Measurements from ENCODE around the gene ORM1.

The ORM1 gene

DNA sequence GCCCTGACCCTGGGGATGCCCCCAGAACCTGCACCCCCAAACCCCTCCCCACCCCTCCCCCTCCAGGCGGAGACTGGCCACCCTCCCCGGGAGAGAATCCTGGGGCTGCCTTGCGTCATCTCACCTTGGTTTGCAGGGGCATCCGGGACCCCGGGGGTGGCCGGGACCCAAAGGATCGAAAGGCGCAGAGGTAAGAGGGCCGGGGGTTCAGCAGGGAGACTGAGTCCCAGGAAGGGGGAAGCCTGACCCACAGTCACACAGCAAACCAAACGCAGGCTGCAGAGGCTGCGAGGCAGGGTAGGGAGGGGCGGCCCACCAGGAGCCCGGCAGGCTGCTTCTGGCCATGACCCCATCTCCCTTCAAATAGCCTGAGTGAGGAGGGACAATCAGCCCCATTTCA lies 33.8 kb upstream of the ORM1 start:
- H3K4me3 ChIP-seq (ENCODE audit: low read depth in 1 of 2, low read length in 2 of 2), result no peak overlapping the region
- H3K9me3 ChIP-seq (ENCODE audit: low read length), result no peaks in the 10 kb centered on the region
- H3K27me3 ChIP-seq (ENCODE audit: control insufficient read depth in 1 of 2, insufficient read depth in 2 of 2, low read length in 2 of 2), result no peaks in the 10 kb centered on the region
- no peak overlapping the region for H3K27ac ChIP-seq (ENCODE audit: low read depth, low read length)
- no peak overlapping the region for H3K9ac ChIP-seq (ENCODE audit: low read length)
- no peaks in the 10 kb centered on the region for H3K4me1 ChIP-seq (ENCODE audit: insufficient read depth, low read length)
- peaks cover 5% of the 10 kb centered on the region for H3K36me3 ChIP-seq (ENCODE audit: insufficient read depth, low read length)

DNA sequence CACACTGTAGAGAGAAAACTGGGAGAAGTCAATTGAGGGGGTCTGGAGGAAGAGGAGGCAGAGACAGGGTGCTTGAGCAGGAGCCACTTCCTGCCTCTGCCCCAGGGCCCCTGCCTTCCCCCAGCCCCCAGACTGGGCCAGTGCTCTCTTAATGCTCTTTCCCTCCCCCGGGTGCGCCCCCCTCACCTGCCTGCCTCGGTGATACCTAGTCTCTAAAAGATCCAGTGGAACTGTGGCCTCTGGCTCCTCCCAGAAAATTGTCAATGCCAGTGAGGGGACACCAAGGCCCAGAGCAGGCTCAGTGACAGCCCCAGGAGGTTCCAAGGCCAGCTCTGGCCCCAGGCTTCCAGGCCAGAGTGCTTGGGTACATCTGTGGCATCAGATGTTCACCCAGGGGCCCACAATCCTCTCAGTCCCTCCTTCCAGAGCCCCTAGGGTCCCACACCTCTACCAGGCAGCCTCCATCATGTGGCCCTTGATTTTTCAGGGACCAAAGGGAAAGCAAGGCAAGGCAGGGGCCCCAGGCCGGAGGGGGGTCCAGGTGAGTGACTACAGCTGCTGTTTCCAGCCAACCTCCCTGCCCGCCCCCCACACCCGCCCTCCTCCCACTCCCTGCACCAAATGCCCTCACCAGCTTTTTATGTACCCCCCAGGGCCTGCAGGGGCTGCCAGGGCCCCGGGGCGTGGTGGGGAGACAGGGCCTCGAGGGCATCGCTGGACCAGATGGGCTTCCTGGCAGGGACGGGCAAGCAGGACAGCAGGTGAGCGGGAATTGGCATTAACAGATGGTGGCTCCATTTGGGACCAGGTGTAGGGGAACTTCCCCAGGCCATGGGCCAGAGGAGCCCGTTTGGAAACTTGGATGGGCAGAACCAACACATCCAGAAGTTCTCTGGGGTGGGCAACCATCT lies 33.1 kb upstream of the ORM1 start:
- peaks cover 9% of the 10 kb centered on the region for H3K36me3 ChIP-seq (ENCODE audit: insufficient read depth, low read length)
- no peaks in the 10 kb centered on the region for H3K9me3 ChIP-seq (ENCODE audit: low read length)
- no peak overlapping the region for H3K9ac ChIP-seq (ENCODE audit: low read length)
- no peaks in the 10 kb centered on the region for H3K27me3 ChIP-seq (ENCODE audit: control insufficient read depth in 1 of 2, insufficient read depth in 2 of 2, low read length in 2 of 2)
- H3K27ac ChIP-seq (ENCODE audit: low read depth, low read length), result no peak overlapping the region
- no peaks in the 10 kb centered on the region for H3K4me1 ChIP-seq (ENCODE audit: insufficient read depth, low read length)
- H3K4me3 ChIP-seq (ENCODE audit: low read depth in 1 of 2, low read length in 2 of 2), result no peak overlapping the region

GRCh38 chr9:114290561-114290986 lies 32.3 kb upstream of the ORM1 start:
- peaks cover 12% of the 10 kb centered on the region for H3K36me3 ChIP-seq (ENCODE audit: insufficient read depth, low read length)
- H3K9me3 ChIP-seq (ENCODE audit: low read length), result no peaks in the 10 kb centered on the region
- no peaks in the 10 kb centered on the region for H3K27me3 ChIP-seq (ENCODE audit: control insufficient read depth in 1 of 2, insufficient read depth in 2 of 2, low read length in 2 of 2)
- no peak overlapping the region for H3K9ac ChIP-seq (ENCODE audit: low read length)
- H3K4me1 ChIP-seq (ENCODE audit: insufficient read depth, low read length), result no peaks in the 10 kb centered on the region
- no peak overlapping the region for H3K27ac ChIP-seq (ENCODE audit: low read depth, low read length)
- no peak overlapping the region for H3K4me3 ChIP-seq (ENCODE audit: low read depth in 1 of 2, low read length in 2 of 2)

- no peaks in the 10 kb centered on the region for H3K27me3 ChIP-seq (ENCODE audit: control insufficient read depth in 1 of 2, insufficient read depth in 2 of 2, low read length in 2 of 2)
- H3K4me1 ChIP-seq (ENCODE audit: insufficient read depth, low read length), result no peaks in the 10 kb centered on the region
- no peak overlapping the region for H3K9ac ChIP-seq (ENCODE audit: low read length)
- H3K4me3 ChIP-seq (ENCODE audit: low read depth in 1 of 2, low read length in 2 of 2), result no peak overlapping the region
- peaks cover 12% of the 10 kb centered on the region for H3K36me3 ChIP-seq (ENCODE audit: insufficient read depth, low read length)
- no peaks in the 10 kb centered on the region for H3K9me3 ChIP-seq (ENCODE audit: low read length)
- no peak overlapping the region for H3K27ac ChIP-seq (ENCODE audit: low read depth, low read length)
Measured at GRCh38 chr9:114291064-114291474, 31.8 kb upstream of the ORM1 start.

DNA sequence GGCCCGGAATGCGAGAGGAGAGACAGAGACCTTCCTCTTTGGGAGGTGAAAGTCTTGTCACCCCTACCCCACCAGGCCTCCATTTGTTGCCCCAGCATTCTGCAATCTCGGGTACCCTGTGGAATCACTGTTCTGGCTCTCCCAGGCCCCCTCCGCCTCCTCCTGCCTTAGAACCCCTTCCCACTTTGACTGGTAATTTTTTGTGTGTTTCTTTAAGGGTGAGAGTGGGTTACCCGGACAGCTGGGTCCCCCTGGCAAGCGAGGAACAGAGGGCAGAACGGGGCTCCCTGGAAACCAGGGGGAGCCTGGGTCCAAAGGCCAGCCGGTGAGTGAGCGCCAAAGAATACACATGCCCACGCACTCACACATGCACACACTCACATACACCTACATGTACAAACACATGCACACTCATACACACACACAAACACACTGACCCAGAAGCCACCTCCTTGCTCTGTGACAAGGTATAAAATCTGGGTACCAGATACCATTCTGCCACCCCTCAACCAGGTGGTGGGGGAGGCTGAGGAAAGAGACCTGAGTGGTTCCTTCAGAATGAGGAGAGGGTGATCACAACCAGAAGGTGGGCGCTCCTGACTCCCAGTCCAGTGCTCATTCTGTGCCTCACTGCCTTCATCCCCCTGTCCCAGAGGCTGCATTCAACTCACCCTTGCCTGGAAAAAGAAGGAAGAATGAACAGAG lies 30.9 kb upstream of the ORM1 start:
- Histone ChIP-seq H3K4me3 (ENCODE audit: low read depth in 1 of 2, low read length in 2 of 2) (no peak overlapping the region), H3K9me3 (ENCODE audit: low read length) (no peaks in the 10 kb centered on the region), H3K9ac (ENCODE audit: low read length) (no peak overlapping the region), H3K27ac (ENCODE audit: low read depth, low read length) (no peak overlapping the region), H3K27me3 (ENCODE audit: control insufficient read depth in 1 of 2, insufficient read depth in 2 of 2, low read length in 2 of 2) (no peaks in the 10 kb centered on the region), H3K4me1 (ENCODE audit: insufficient read depth, low read length) (no peaks in the 10 kb centered on the region), H3K36me3 (ENCODE audit: insufficient read depth, low read length) (peaks cover 12% of the 10 kb centered on the region)

- Histone ChIP-seq H3K27ac (ENCODE audit: low read depth, low read length) (no peak overlapping the region), H3K9me3 (ENCODE audit: low read length) (no peaks in the 10 kb centered on the region), H3K9ac (ENCODE audit: low read length) (no peak overlapping the region), H3K4me1 (ENCODE audit: insufficient read depth, low read length) (no peaks in the 10 kb centered on the region), H3K4me3 (ENCODE audit: low read depth in 1 of 2, low read length in 2 of 2) (no peak overlapping the region), H3K36me3 (ENCODE audit: insufficient read depth, low read length) (peaks cover 12% of the 10 kb centered on the region), H3K27me3 (ENCODE audit: control insufficient read depth in 1 of 2, insufficient read depth in 2 of 2, low read length in 2 of 2) (no peaks in the 10 kb centered on the region)
Measured at GRCh38 chr9:114294664-114295063, 28.2 kb upstream of the ORM1 start.

DNA sequence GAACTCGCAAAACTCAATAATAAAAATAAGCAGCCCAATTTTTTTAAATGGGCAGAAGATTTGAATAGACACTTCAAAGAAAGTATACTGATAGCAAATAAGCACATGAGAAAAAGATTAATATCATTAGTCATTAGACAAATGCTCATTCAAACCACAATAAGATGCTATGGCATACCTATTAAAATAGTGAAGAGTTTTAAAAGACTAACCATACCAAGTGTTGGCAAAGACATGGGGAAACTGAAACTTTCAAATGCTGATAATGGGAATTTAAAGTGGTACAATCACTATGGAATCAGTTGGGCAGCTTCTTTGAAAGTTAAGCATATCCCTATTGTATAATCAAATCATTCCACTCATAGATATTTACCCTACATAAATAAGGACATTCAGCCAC lies 26.6 kb upstream of the ORM1 start:
- H3K27ac ChIP-seq (ENCODE audit: low read depth, low read length), result no peak overlapping the region
- no peaks in the 10 kb centered on the region for H3K4me1 ChIP-seq (ENCODE audit: insufficient read depth, low read length)
- H3K27me3 ChIP-seq (ENCODE audit: control insufficient read depth in 1 of 2, insufficient read depth in 2 of 2, low read length in 2 of 2), result no peaks in the 10 kb centered on the region
- no peak overlapping the region for H3K9ac ChIP-seq (ENCODE audit: low read length)
- no peaks in the 10 kb centered on the region for H3K9me3 ChIP-seq (ENCODE audit: low read length)
- H3K36me3 ChIP-seq (ENCODE audit: insufficient read depth, low read length), result peaks cover 20% of the 10 kb centered on the region
- no peak overlapping the region for H3K4me3 ChIP-seq (ENCODE audit: low read depth in 1 of 2, low read length in 2 of 2)

DNA sequence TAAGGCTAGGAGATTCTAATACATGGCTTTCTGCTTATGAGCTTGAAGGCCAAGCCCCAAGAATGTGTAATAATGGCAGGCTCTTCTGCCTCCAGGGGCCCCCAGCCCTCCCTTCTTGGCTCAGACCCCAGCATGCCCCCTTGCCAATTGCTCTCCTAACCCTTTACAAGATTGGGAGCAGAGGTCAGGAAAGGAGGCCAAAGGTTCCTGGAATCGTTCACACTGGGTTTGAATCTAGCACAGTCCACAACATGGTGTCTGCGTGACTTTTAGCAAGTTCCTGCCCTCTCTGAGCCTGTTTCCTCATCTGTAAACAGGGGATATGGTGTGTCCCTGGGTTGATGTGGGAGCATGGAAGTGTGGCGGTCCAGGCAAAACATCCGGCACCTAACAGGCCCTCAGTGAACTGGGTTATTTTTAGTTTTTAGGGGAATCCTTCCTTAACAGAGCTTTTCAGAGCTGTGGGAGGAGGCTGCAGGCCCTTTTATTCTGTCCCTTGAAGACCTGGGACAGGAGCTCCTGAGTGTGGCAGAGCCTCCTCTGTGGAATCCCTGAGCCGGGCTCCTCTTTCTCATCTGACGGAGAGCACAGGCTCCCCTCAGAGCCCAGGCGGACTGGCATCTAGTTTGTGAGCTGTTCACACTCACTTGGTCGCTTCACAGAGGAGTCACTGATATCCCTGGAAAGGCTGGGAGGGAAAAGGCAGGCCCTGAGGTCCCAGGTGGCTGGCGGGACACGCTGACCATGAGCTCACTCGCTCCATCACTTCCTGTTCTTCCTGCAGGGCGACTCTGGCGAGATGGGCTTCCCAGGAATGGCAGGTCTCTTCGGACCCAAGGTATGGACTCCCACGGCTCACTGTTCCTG lies 23.4 kb upstream of the ORM1 start:
- no peaks in the 10 kb centered on the region for H3K9me3 ChIP-seq (ENCODE audit: low read length)
- no peak overlapping the region for H3K9ac ChIP-seq (ENCODE audit: low read length)
- H3K4me3 ChIP-seq (ENCODE audit: low read depth in 1 of 2, low read length in 2 of 2), result no peak overlapping the region
- H3K36me3 ChIP-seq (ENCODE audit: insufficient read depth, low read length), result peaks cover 15% of the 10 kb centered on the region
- no peaks in the 10 kb centered on the region for H3K4me1 ChIP-seq (ENCODE audit: insufficient read depth, low read length)
- no peaks in the 10 kb centered on the region for H3K27me3 ChIP-seq (ENCODE audit: control insufficient read depth in 1 of 2, insufficient read depth in 2 of 2, low read length in 2 of 2)
- no peak overlapping the region for H3K27ac ChIP-seq (ENCODE audit: low read depth, low read length)

GRCh38 chr9:114300153-114300845 lies 22.6 kb upstream of the ORM1 start:
- Histone ChIP-seq H3K9ac (ENCODE audit: low read length) (no peak overlapping the region), H3K4me1 (ENCODE audit: insufficient read depth, low read length) (no peaks in the 10 kb centered on the region), H3K27me3 (ENCODE audit: control insufficient read depth in 1 of 2, insufficient read depth in 2 of 2, low read length in 2 of 2) (no peaks in the 10 kb centered on the region), H3K27ac (ENCODE audit: low read depth, low read length) (no peak overlapping the region), H3K9me3 (ENCODE audit: low read length) (no peaks in the 10 kb centered on the region), H3K36me3 (ENCODE audit: insufficient read depth, low read length) (peaks cover 9% of the 10 kb centered on the region), H3K4me3 (ENCODE audit: low read depth in 1 of 2, low read length in 2 of 2) (no peak overlapping the region)

DNA sequence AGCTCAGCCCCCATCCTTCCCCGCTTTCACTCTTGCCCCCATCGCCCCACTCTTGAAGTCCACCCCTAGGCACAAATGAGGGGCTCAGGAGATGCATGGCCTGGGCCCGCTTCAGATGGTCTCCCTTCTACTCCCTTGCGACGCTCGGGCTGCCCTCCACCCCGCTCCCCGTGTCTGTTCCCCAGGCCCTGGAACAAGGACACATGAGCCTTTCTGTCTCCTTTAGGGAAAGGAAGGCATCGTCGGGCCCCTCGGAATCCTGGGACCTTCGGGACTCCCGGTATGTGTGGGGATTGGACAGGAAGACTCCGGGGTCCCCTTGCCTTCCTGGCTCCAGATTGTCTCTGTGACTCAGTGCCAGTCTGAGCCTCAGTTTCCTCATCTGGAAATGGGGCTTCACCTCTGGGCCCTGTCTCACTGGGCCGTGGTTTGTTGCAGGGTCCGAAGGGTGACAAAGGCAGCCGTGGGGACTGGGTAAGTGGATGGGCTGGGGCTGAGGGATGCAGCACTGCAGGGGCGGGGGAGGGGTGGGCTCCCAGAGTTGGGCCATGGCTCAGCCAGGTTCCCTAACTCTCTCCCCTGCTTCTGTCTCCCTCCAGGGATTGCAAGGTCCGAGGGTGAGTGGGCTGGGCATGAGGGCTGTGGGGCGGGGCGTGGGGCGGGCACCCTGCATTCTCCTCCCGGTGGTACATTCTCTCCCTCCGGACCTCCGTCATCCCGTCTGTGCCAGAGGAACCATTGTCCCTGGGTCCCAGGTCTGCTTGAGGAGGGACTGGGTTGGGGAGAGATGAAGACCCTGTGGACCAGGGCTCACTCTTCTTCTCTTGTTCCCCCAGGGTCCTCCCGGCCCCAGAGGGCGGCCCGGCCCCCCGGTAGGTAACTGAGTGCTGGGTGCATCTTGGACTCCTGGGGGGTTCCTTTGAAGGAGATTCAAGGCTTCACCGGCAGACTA lies 21.8 kb upstream of the ORM1 start:
- no peak overlapping the region for H3K27ac ChIP-seq (ENCODE audit: low read depth, low read length)
- peaks cover 5% of the 10 kb centered on the region for H3K4me1 ChIP-seq (ENCODE audit: insufficient read depth, low read length)
- H3K27me3 ChIP-seq (ENCODE audit: control insufficient read depth in 1 of 2, insufficient read depth in 2 of 2, low read length in 2 of 2), result no peaks in the 10 kb centered on the region
- no peak overlapping the region for H3K4me3 ChIP-seq (ENCODE audit: low read depth in 1 of 2, low read length in 2 of 2)
- peaks cover 9% of the 10 kb centered on the region for H3K36me3 ChIP-seq (ENCODE audit: insufficient read depth, low read length)
- H3K9ac ChIP-seq (ENCODE audit: low read length), result no peak overlapping the region
- no peaks in the 10 kb centered on the region for H3K9me3 ChIP-seq (ENCODE audit: low read length)

Measured in muscle layer of colon (tissue), 2 donors.